NCI-H1092 (cell line): ENCODE data around the gene ULBP2.
"Not testable (repeated sequence)": the region's sequence is repeated elsewhere in the genome, so short reads cannot be mapped to it uniquely, and the experiment has no call there.

Experiments used
- DNase-seq: peaks from one replicate; lab custom pipeline; 2025; lab: John Stamatoyannopoulos, UW

Gene ULBP2

GRCh38 chr6:149951626-149952025, 9.8 kb downstream of the ULBP2 start:
- DNase-seq, result no peak

GRCh38 chr6:149953390-149953789, 11.6 kb downstream of the ULBP2 start:
- DNase-seq, result not testable (repeated sequence)

GRCh38 chr6:149953934-149954327, 12.1 kb downstream of the ULBP2 start:
- not testable (repeated sequence) for DNase-seq

- not testable (repeated sequence) for DNase-seq
These were observed 12.6 kb downstream of the ULBP2 start for GRCh38 chr6:149954328-149954983.

- not testable (repeated sequence) for DNase-seq
These were observed 13.3 kb downstream of the ULBP2 start for GRCh38 chr6:149954984-149955653.

GRCh38 chr6:149955654-149956317, 14.0 kb downstream of the ULBP2 start:
- DNase-seq, result not testable (repeated sequence)

GRCh38 chr6:149958124-149958523, 16.3 kb downstream of the ULBP2 start:
- not testable (repeated sequence) for DNase-seq

- DNase-seq, result not testable (repeated sequence)
These were observed 18.0 kb downstream of the ULBP2 start for GRCh38 chr6:149959806-149960205.

GRCh38 chr6:149960488-149960887, 18.7 kb downstream of the ULBP2 start:
- DNase-seq, result no peak

- DNase-seq, result no peak
These were observed 20.1 kb downstream of the ULBP2 start for GRCh38 chr6:149961728-149962425.

GRCh38 chr6:149962461-149963211, 20.8 kb downstream of the ULBP2 start:
- DNase-seq, result no peak

GRCh38 chr6:149963212-149963461, 21.3 kb downstream of the ULBP2 start:
- no peak for DNase-seq

GRCh38 chr6:149963462-149964307, 21.9 kb downstream of the ULBP2 start, which contains the start of gene ULBP1:
ULBP1 (plus strand) TSS chr6:149963943; CDS start chr6:149964050, 107 bp downstream.
- DNase-seq, result peak; percentile 44

GRCh38 chr6:149964308-149965193, 22.7 kb downstream of the ULBP2 start:
- DNase-seq, result peak; percentile 9

- DNase-seq, result peak; percentile 3
These were observed 23.6 kb downstream of the ULBP2 start for GRCh38 chr6:149965194-149966020.

GRCh38 chr6:149966319-149966718, 24.5 kb downstream of the ULBP2 start:
- not testable (repeated sequence) for DNase-seq

GRCh38 chr6:149967591-149967990, 25.8 kb downstream of the ULBP2 start:
- DNase-seq, result no peak

GRCh38 chr6:149967999-149968398, 26.2 kb downstream of the ULBP2 start:
- DNase-seq, result not testable (repeated sequence)

GRCh38 chr6:149968909-149969308, 27.1 kb downstream of the ULBP2 start:
- not testable (repeated sequence) for DNase-seq
